Measurements from ENCODE around the gene LDB1.

Gene LDB1

DNA sequence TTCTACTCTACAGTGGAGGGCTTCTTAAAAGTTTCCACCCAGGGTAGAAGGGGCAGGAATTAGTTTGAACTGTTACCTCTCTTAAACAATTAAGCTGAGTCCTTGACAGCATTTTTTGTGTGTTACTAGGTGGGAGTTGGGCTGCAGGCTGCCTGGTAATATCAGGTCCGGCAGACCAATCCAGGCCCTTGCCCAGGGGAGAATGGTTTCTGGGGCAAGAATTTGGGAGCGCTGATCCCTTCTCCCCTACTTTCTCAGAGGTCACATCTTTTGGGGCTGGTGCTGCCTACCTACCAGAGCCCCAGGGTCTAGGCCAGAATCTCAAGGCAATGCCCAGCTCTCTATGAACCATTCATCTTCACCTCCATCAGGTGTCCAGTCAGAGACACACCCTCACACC is 14.2 kb upstream of the LDB1 start:
- DNase-seq, result no peak

DNA sequence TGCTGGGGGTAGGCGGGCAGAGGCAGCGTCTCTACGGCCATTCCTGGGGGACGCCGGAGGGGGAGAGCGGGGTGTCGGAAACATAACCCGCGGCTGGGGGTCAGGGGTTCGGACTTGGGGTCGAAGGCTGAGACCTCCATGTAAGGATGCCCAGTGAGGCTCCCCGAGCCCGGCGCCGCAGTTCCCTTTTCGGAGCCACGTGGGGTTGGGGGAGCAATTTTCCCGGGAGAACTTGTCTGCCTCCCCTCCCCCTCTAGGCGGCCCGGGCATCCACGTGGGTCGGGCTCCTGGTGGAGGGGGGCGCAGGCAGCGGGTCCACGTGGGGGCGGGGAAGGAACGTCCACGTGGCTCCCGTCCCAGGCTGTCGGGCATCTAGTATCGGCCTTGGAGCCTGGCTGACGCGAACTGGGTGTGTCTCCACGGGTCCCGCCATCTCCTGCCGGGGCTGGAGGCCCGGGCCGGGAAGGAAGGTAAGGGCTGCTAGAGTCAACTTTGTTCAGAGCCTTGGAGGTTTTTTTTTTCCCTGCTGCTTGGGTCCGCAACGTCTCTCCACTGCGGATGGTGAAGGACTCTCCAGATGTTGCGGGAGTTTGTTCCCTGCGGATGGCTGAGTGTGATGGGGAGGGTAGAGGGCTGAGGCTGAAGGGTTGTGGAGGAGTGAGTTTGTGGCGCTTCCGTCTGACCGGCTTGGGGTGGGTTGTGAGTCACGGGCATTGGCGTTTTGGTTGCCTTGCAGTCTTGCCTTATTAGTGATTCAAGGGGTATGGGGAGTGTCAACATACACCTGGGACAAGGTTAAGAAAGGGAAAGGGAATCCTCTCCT is 13.4 kb upstream of the LDB1 start:
- DNase-seq, result peak; percentile 79

DNA sequence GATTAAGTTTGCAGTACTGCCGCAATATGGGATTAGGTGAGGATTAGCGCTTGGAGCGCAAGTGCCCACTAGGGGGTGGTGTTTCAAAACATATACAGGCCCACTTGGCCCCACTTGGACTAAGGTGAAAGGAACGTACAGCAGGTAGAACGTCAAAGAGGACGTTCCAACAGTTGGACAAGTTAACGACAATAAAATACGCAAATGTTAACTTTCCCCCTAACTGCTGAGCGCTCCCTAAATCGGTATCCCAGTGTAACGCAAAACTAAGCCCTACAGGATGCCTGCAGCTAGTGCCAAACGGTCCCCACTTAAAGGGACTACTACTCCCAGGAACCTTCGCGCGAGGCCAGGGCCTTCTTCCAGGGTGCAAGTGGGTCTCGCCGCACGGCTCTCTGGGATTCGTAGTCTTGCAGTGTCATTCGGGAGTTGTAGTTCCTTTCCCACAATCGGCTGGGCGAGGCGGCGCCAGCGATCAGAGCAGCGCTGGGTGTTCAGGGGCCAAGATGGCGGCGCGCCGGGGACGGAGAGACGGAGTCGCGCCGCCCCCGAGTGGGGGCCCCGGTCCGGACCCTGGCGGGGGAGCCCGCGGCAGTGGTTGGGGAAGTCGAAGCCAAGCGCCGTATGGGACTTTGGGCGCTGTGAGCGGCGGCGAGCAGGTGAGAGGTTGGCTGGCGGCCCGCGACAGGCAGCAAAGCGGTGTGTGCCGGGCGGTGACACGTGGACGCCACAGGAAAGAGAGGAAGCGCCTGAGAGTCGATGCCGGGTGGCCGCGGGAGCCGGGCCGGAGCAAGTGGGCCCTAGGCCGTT is 12.6 kb upstream of the LDB1 start, which contains the start of gene PPRC1:
PPRC1 (plus strand) TSS at position 478 of the 810 bp plus-strand sequence; CDS start at position 507, 29 bp downstream.
- peak; percentile 100 for DNase-seq

DNA sequence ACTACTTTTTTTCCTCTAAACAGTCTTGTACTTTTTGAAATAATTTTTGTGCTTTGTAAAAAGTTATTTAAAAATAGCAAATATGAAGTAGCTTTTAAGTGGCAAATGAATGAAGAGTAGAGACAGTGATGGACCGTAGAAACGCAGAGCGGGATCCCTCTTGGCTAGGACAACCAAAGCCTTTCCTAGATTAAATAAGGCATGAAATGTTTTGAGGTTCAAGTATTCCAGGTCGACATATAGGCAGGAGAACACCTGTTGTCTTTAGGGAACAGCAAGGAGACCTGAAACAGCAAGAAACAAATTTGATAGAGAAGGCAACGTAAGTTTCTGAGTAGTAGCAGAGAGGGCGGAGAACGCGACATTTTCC is 12.0 kb upstream of the LDB1 start:
- no peak for DNase-seq

DNA sequence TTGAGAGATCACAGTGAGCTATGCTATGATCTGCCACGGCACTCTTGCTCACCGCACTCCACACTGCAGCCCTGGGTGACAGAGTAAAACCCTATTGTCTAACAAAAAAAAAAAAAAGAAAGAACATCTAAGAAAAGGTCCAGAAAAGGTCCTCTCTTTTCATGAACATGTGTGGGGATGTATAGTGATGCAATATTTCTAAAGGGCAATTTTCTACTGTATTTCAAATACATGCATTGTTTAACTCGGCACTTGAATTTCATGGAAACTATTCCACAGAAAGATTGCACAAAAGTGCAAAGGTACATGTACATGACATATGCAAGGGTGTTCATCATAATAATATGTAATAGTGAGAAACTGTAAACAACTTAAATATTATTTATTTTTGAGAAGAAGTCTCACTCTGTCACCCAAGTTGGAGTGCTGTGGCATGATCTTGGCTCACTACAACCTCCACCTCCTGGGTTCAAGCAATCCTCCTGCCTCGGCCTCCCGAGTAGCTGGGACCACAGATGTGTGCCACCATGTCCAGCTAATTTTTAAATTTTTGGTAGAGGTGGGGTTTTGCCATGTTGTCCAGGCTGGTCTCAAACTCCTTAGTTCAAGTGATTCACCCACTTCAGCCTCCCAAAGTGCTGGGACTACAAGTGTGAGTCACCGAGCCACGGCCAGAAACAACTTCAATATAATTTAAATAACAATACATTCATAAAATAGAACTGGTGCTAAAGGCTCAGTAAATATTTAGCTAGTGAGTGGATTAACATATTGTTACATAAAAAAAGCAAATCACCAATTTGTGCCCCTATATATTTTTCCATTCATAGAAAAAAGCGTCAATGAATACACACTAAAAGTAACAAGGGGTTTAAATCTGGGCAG is 11.4 kb upstream of the LDB1 start:
- peak; percentile 62 for DNase-seq

DNA sequence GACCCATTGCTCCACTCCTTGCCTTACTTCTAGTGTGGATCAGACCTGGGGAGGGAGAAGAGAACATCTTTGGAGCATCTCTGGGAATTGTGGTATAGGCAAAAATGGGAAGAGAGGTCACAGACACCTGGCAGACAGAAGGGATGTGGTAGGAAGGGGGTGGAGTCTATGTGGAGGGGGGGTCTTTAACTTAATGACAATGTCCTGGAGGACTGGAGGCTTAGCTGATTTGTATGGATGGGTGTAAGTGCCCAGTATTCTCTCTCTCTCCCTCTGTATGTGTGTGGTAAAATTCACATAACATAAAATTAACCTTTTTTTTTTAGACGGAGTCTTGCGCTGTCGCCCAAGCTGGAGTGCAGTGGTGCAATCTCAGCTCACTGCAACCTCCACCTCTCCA is 3.1 kb upstream of the LDB1 start:
- DNase-seq, result no peak

DNA sequence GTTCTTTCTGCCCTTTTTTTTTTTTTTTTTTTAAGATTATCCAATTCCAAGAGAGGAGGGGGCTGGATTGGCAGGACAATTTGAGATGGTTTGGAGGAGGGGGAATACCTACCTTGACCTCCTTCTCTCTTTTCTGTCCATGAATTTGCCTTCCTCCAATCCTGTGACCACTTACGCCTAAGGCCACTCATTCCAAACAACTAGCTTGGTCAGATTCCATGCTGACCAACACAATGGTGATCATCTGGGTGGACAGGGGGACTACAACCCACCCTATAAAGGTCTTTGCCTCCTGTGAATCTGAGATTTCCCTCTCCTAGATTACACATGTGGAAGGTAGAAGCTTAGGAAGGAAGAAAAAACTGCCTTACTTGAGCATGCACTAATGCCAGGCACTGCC is 2.3 kb upstream of the LDB1 start:
- no peak for DNase-seq

DNA sequence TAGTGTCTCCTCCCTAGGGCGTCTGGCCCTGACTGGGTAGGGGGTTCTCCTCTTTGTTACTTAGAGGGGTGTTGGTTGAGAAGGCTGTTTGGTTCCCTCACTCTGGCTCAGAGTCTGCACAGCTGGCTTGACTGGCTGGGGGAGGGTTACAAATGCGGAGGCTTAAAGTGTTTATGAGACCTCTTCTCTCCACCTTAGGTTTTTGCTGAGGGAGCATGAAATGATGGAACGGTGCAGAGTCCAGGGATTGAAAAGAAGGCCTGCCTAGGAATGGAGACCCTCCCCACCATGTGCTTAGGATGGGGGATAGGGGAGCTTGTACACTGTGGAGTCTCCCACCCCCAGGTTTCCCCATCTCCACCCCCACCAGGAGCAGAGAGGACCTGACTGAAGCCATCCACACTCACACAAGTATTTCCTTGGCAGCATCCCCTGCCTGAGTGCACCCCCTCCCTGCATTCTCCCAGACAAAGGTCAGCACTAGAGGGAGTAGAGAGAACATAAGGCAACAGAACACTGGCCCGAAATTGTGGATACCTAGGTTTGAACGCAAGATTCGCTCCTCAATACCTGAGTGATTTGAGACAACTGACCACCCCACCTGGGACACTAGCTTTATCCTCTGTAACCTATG is 1.7 kb upstream of the LDB1 start:
- peak; percentile 38 for DNase-seq

DNA sequence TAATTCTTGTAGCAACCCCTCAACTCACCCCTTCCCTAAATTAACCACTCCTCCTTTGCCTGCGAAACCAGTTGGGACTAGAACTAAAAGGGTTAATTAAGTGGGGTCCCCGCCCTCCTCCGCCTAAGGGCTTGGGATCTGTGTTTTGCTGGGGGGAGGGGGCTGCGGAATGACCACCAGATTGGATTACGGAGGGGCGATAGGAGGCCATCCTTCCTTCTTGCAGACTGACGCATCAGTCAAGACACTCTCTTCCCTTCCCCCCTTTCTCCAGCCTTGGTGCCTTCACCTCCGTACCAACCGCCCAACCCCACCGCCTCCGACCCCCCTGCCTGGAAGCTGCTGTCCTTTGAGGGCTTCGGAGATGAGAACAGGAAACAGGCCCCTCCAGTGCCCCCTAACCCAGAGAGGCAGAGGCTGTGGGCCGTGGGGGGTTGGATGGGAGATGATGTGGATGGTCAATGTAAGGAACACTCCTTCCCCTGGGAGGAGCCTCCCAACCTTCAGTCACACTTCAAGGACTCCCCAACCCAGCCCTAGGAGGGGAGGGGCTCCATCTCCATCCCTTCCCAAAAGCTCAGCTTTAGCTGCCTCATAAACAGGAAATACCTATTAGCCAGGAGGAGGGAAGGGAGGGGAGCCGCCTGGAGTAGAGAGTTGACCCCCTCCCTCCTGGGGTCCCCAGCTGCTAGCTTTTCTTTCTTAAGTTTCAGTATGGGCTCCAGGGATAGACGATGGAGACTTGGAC is 997 bp upstream of the LDB1 start:
- DNase-seq, result peak; percentile 87

DNA sequence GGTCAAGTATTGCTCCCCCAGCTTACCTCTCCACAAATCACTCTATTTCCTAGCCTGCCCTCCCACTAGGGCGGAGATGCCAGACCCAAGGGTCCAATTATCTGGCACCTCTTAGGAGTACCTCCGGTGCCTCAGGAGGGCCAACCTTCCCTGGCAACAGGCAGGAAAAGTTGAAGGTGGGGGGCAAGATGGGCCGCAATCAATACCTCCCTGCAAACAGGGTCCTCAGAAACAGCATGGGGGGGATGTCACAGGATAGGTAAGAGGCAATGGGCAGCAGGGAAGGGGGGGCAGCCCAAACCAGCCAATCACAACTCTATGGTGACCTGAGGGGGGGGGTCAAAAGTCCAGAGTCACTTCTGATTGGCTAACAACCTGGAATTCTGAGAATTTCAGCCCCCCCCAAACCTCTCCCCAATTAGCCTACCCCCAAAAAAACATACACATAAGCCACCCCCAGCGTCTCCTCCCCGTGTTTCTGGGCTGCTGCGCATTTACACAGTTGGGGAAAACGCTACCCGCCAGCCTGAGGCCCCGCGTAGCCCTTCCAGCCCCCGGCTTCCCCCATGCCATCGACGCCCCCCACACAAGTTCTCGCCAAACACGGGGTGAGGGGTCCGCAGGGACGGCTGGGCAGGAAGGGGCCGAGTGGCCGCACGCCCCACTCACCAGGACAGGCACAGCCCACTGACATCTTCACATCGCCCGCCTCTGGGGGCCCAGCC is 589 bp downstream of the LDB1 start:
- DNase-seq, result peak; percentile 54

DNA sequence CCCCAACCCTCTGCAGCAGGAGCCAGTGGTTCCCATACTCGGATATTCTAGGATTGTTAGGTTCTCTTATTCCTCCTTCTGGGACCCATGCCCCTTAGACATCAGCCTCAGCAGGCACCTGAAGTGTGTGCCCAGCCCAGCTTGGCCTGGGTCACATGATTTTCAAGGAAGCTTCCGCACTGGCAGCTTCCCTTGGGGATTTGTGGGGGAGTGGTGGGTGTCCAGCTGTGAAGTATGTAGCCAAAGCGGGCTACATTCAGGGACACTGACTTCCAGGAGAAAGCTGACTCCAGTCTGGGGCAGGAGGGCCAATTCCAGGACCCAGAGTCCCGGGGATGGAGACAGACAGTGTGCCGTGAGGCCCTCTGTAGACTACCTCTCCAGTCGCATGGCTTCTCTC is 1.3 kb downstream of the LDB1 start:
- no peak for DNase-seq

DNA sequence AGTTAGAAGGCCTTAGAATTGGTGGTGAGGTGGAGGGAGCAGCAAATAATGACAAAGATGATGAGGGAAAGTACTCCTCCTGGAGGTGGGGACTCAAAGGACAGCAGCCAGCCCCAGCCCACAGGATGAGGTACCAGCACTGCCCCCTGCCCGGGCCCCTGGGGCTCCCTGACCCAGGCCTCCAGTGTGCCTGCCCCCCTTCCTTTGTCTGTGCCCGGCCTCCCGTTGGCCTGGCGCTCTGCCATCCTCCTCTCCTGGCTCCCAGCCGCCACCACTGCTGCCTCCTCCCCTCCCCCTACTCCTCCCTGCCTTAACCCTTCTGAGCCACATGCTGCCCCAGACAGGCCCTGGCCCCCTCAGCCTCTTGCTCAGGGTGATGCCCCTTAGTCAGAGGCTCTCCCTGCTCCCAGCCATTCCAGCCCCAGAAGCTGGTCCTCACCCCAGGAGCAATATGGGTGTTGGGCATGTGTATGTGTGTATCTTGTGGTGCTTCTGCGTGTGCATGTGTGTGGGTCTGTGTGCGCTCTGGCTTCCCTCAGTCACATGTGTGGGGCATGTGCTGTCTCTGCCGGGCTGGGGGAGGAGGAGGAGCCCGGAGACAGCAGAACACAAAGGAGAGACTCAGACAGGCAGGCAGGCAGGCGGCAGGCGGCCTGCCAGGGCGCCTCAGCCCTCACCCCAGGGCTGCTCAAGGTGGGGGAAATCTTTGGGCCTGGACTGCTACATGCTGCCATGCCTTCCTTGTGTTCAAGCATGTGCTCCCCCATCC is 2.6 kb downstream of the LDB1 start:
- DNase-seq, result peak; percentile 59

DNA sequence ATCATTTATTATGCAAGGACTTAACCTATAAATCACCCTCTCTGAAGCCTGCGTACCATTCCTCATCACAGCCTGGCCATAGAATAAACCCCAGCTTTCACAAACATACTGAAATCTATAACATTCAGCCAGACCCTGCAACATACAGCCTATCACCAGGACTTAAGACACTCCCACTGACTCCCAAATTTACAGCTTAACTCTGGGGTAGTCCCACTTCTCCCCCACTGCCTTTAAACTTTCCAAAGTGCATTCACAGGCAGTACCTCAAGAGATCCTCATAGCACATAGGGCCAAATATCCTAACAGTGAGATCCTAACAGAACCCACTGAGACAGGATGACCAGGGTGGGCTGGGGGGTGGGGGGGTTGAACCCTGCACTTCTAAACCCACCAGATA is 3.5 kb downstream of the LDB1 start:
- no peak for DNase-seq

DNA sequence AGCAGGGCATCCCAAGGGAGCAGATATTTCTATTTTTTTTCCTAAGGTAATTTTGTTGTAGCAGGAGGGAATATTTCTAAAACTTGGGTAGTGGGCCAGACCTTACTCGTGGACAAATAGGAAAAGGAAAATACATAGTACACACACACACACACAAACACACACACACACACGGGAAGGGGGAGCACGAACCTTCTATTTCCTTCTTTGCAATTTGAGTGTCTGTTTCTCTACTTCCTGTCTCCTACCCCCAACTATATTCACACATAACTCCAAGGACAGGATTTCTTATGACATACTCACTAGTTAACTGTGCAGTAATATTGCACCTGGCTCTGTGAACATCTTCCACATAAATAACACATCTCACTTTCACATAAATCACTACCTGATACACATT is 4.4 kb downstream of the LDB1 start:
- peak; percentile 38 for DNase-seq

DNA sequence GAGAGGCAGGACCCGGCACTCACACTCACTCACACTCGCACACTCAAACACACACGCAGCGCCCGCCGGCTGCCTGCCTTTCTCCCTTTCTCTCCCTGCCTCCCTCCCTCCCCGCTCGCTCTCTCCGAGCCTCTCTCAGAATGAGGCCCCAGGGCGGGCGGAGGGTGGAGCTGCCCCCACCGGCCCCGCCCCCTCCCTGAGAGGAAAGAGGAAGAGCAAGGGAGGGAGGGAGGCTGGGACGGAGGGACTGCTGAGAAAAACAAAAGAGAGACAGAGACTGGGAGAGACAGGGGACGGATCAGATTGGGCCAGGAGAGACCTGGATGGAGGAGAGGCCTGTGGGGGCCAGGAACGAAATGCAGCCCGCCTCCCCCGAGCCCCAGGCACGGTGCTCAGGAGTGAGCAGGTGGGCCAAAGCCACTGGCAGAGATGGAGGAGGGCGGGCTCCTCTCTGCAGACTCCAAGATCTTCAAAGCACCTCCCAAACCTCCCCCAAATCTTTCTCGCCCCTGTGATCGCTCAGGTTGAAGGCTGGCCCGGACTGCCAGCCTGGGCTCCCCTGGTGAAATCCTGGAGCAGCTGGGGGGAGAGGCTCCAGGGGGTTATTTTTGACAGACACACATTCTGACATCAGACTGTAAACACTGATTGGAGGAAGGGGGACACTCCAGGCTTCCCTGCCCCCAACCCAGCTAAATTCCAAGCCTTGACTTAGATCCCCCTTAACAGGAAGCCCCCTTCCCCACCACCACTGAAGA is 5.1 kb downstream of the LDB1 start:
- peak; percentile 71 for DNase-seq

DNA sequence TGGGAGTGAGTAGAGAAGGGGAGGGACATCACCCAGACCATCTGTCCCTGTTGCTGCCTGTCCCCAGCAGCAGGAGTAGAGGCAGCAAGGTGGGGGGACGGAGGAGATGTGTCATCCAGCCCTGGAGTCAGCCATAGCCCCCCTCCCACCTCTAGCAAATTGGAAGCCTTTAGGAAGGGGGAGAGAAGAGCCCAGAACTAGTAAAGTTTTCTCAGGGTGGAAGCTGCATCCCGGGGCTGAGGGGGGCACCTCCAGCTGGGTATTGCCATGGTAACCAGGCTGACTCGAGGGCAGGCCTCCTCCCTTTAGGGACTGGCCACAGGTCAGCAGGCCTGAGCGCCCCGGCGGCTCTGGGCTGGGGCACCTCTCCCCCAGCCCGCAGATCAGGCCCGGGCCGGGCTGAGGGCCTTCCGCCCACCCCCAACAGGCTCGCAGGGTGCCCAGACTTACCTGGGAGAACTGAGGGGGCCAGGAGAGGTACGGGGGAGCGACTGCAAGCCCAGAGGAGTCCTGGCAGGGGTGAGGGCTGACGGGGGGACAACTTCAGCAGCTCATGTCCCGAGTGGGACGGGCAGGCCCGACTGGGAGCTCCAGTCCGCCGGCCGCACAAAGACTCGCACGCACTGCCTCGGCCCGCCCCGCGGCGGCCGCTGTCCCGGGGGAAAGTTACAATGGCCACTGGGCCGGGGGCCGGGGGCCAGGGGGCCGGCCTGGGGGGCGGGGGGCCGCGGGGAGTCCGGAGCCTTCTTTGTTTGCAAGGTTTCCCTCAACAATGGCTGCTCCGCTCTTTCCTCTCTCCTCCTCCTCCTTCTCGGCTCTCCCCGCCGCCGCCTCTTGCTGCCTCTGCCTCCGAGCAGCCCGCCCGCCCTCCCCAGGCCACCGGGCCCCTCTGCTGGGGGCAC is 6.0 kb downstream of the LDB1 start:
- no peak for DNase-seq

DNA sequence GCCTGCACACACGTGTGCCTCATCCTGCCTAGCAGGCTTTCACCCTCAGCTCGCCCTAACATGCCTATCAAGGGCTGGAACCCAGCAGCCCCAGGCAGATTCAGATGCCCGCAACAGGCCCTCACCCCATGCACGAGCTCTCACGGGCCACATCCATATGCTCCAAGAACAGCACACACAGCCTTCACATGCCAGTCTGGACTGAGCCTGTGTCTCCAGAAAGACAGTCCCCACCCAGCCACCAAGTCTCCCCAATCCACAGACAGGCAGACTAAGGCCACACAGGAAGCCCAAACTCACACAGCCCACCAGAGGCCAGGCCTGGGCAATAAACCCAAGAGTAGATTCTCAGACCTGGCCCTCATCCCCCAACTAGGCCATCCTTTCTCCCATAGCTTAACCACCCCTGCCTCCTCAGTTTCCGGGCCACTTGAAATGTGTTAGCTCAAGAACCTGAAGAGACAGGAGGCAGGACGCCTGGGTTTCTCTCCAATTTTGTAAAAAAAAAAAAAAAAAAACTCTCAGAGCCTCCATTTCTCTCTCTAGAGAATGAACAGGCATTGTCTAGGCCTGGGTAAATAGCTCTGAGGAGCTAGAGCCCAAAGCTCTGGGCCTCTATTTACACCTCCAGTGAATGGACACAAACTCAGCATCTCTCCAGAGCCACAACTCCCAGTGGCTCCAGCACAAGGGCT is 6.8 kb downstream of the LDB1 start:
- DNase-seq, result no peak

Data from HCEC 1CT (cell line).